Measurements from ENCODE around the gene PPM1G. TPM values are rescaled to one million over a fixed set of nuclear protein-coding genes. Genes with fewer than 3 reads are reported as not detected.
"Not testable (repeated sequence)": the region's sequence is repeated elsewhere in the genome, so short reads cannot be mapped to it uniquely, and the experiment has no call there.

The PPM1G gene, protein sequence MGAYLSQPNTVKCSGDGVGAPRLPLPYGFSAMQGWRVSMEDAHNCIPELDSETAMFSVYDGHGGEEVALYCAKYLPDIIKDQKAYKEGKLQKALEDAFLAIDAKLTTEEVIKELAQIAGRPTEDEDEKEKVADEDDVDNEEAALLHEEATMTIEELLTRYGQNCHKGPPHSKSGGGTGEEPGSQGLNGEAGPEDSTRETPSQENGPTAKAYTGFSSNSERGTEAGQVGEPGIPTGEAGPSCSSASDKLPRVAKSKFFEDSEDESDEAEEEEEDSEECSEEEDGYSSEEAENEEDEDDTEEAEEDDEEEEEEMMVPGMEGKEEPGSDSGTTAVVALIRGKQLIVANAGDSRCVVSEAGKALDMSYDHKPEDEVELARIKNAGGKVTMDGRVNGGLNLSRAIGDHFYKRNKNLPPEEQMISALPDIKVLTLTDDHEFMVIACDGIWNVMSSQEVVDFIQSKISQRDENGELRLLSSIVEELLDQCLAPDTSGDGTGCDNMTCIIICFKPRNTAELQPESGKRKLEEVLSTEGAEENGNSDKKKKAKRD
- 10 to 100 TPM; 38.8 to 41.6 TPM for total RNA-seq
- long read RNA-seq, donor 1, transcript PPM1G-201 (10 exons, 2,311 nt): major isoform, 32 of 42 reads
- long read RNA-seq, donor 1, partial matches to known transcripts: 9 of 42 reads
- long read RNA-seq, donor 1, other reads (novel, unspliced or antisense): 1 of 42 reads
- long read RNA-seq, donor 2, transcript PPM1G-201 (10 exons, 2,311 nt): major isoform, 277 of 366 reads
- long read RNA-seq, donor 2, partial matches to known transcripts: 61 of 366 reads
- long read RNA-seq, donor 2, other reads (novel, unspliced or antisense): 28 of 366 reads

DNA sequence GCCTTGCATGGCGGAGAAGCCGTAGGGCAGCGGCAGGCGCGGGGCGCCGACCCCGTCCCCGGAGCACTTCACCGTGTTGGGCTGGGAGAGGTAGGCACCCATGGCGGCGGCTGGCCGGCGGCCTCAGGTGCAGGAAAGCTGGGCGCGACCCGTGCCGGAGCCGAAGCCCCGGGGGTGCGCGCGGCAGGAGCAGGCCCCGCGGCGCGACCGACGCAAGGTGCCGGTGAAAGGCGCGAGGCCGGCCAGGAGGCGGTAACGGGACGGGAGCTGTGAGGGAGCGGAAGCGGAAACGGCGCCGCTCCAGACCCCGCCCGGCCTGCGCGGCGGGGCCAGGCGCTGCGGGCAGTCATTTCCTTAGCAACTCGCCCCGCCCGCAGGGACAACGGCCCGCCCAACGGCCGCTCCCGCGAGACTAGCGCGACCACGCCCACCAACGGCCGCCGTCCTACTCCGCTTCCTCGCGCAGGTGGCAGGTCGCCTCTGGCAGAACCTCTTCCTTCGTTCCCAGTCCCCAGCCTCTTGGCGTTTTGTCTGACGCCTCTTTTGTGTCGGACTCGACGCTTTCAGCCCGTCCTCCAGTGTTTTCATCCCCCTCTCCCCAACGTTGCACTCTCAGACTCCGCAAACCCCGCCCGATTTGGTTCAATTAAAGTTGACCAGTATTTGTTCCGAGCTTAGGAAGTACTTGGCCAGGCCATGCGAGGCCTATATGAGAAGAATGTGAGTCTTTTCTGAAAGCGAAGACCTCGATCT, at the start of gene PPM1G:
PPM1G (minus strand) TSS at position 271 of the 753 bp plus-strand sequence; CDS start at position 102, 169 bp downstream.
- peak; percentile 98 for DNase-seq (ENCODE audit: low spot score)
- intact Hi-C loops (cut with DNase I): no loop called here

DNA sequence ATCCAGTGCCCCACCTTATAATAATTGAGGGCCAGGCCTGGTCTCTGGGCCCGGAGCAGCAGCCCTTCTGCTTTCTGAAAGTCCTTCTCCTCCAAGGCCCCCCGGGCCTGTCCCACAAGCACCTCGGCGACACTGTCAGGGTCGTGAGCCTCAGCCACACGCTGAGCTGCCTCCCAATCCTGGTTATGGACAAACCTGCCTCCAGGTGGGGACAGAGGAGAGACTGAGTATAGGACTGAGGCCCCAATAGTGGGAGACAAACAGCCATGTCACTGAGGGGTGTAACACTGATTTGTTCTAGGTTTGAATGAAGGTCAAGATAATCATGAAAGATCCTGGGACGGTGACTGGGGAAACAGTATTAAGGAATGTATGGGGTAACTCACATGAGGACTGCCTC, 44.6 kb upstream of the PPM1G start:
- no peak for DNase-seq (ENCODE audit: low spot score)
- intact Hi-C loops (cut with DNase I): no loop called here

DNA sequence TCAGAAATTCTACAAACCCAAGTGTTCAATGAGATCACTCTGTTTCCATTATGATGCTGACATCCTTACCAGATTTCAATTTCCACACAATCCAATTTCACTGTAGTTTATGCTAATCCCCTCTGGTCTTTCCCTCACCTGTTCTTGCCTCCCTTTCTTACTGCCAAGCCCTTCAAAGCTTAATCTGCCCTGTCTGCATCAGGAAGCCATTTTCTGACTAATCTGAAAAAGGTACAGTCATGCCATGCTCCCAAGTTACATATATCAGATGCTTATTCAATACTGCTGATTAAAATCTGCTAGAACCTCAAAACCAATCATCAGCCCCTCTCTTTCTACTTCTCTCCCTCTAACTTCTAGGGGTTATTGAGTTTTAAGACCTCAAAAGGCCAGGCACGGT, 41.7 kb upstream of the PPM1G start:
- no peak for DNase-seq (ENCODE audit: low spot score)
- intact Hi-C loops (cut with DNase I): no loop called here

DNA sequence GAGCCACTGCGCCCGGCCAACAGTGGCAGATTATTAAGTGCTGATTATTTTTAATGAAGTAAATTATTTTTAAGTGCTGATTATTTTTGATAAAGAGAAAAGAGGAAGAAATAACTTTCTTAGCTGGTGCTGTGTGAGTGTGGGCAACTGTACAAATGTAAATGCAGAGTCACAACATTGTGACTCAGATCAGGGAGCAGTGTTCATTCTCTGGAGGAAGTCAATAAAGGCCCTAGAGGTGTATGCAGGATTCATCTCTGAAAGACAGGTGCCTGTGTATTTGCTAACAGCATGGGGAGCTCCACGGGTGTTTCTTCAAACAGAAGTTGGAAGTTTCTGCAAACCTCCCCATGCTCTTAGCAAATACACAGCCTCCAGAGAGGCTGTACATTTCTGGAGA, 39.0 kb upstream of the PPM1G start:
- intact Hi-C loops (cut with DNase I): no loop called here
- no peak for DNase-seq (ENCODE audit: low spot score)

DNA sequence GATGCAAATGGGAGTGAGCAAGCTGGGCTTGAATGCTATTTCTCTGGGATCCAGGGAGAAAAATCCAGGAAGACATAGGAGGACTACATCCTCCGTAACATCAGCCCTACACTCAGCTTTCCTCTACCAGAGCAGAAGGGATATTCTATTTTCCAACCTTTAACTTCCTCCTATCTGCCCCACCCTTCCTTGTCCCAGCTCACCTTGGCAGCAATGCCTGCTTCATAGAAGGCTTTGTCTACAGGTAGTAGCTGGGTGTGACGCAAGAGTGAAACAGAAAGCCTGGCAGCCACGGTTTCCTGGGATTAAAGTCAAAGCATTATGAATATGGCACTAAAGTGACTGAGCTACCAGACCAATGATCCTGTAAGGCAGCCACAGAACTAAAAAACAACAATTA, 36.7 kb upstream of the PPM1G start:
- intact Hi-C loops (cut with DNase I): no loop called here

DNA sequence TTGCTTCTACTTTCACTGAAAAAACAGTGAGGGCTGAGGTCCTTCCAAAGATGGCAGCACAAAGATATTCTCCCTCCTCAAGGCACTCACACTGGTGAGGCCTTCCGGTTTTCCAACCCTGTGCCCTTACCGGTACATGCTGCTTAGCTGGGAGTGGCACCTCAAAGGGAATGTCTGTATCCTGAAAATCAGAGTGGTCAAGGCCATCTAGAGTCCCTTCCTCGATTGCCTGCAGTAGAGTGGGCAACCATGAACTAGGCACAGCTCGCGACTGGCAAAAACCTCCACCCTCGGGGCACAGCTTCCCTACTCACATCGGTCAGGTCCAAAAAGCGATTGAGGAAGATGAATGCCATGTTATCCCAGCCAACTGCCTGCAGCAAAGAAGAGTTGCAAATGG, 36.2 kb upstream of the PPM1G start:
- intact Hi-C loops (cut with DNase I): no loop called here
- DNase-seq (ENCODE audit: low spot score): no peak

More for the DNA sequence above, 36.7 kb upstream of the PPM1G start:
- no peak for DNase-seq (ENCODE audit: low spot score)

DNA sequence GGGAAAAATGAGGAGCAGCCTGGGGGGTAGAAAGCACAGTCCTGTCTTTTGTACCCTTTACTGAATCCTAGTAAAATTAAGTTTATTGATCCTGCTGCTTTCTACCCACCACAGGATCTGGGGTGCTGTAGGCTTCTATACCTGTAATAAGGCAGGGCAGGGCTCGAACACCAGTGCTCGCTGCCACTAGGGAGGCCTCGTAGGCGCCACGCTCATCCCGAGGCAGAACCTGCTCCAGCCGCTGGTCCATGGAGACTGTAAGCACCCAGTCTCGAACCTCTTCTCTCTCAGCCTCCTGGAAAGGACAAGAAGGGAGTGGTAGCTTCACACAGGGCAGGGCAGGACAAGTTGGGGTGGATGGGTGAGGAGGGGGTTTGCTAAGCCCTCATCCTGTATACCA, 35.8 kb upstream of the PPM1G start:
- intact Hi-C loops (cut with DNase I): no loop called here
- no peak for DNase-seq (ENCODE audit: low spot score)

DNA sequence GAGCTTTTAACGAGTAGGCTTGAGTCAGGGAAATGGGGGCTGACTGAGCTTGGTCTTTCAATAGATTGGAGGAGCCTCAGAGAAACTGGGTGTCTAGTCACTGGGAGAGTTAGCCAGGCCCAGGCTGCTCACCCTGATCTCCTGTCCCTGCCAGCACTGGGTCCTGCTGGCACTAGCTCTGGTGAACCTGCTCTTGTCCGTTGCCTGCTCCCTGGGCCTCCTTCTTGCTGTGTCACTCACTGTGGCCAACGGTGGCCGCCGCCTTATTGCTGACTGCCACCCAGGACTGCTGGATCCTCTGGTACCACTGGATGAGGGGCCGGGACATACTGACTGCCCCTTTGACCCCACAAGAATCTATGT, 33.5 kb upstream of the PPM1G start:
- no peak for DNase-seq (ENCODE audit: low spot score)
- intact Hi-C loops (cut with DNase I): no loop called here

DNA sequence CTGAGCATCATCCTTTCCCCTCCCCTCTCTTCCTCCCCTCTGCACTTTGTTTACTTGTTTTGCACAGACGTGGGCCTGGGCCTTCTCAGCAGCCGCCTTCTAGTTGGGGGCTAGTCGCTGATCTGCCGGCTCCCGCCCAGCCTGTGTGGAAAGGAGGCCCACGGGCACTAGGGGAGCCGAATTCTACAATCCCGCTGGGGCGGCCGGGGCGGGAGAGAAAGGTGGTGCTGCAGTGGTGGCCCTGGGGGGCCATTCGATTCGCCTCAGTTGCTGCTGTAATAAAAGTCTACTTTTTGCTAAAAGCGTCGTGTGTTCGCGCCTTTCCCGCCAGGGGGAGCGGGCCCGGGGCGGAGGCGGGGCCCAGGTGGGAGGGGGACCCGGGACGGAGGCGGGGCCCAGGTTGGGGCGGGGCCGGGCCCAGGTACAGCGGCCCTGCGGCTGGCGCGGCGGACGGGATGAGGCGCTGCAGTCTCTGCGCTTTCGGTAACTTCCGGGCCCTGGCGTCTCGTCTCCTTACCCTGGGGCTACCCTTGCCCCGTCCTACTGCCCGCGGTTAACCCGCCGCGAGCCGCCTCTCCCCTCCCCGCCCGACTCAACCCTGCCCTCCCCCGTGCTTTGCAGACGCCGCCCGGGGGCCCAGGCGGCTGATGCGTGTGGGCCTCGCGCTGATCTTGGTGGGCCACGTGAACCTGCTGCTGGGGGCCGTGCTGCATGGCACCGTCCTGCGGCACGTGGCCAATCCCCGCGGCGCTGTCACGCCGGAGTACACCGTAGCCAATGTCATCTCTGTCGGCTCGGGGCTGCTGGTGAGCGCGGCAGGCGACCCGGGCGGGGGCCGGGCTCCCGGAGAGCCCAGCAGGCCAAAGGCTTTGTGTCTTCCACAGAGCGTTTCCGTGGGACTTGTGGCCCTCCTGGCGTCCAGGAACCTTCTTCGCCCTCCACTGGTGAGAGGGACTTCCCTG, 32.8 kb upstream of the PPM1G start, which contains the start of gene KRTCAP3:
KRTCAP3 (plus strand) TSS at position 424 of the 962 bp plus-strand sequence; CDS start at position 456, 32 bp downstream.
- DNase-seq (ENCODE audit: low spot score): peak; percentile 57
- intact Hi-C loops (cut with DNase I): no loop called here

DNA sequence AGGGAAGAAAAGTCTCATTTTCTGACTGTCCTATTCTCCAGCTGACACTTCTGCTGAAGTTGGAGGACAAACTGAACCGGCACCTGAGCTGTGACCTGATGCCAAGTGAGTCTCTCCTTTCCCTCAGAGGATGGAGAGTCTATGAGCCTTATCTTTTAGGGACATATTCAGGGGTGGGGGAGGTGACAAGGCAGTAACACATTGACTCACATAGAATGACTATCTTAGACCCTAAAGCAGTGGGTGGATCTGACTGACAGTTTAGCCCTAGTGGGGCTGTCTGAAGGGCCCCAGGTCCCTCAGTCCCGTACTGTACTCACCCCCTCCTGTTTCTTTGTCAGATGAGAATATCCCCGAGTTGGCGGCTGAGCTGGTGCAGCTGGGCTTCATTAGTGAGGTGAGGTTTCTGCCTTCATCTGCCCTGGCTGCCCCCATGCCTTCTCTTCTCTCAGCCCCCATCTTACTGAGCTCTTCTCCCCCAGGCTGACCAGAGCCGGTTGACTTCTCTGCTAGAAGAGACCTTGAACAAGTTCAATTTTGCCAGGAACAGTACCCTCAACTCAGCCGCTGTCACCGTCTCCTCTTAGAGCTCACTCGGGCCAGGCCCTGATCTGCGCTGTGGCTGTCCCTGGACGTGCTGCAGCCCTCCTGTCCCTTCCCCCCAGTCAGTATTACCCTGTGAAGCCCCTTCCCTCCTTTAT, 32.0 kb upstream of the PPM1G start:
- peak; percentile 52 for DNase-seq (ENCODE audit: low spot score)
- intact Hi-C loops (cut with DNase I): no loop called here

DNA sequence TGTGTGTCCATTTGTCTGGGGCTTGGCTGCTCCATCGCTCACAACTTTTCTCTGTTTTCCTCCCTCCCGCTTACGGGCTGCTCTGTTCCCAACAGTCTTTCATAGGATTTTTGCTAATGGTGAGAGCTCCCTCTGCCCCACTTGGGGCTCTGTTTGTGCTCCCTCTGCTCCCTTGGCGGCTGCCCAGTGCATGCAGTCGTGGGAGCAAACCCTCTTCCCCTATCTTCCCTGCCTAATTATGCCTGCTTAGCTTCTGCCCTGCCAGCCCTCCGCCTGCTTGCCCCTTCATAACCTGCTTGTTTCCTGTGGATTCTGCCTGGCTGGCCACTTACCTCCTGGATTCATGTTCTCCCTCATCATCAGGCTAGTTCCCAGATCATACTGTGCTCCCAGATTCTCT, 26.2 kb upstream of the PPM1G start:
- no peak for DNase-seq (ENCODE audit: low spot score)
- intact Hi-C loops (cut with DNase I): no loop called here

DNA sequence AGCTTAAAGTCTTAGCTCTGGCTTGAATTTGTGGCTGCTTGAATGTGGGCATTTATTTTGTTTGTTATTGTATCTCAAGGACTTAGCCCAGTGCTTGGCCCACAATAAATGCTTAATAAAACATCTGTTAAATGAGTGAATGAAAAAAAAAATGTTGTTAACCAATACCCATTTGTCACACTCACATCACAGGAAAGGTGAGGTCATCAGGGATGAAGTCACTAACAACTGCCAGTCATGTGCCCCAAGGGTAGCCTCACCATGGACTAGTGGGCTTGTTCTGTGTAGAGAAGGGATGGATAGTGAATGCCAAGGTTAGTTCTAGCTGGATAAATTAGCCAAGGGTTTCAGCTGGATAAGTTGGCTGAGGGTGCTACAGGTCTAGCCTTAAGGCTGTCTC, 22.0 kb upstream of the PPM1G start:
- DNase-seq (ENCODE audit: low spot score): no peak
- intact Hi-C loops (cut with DNase I): no loop called here

DNA sequence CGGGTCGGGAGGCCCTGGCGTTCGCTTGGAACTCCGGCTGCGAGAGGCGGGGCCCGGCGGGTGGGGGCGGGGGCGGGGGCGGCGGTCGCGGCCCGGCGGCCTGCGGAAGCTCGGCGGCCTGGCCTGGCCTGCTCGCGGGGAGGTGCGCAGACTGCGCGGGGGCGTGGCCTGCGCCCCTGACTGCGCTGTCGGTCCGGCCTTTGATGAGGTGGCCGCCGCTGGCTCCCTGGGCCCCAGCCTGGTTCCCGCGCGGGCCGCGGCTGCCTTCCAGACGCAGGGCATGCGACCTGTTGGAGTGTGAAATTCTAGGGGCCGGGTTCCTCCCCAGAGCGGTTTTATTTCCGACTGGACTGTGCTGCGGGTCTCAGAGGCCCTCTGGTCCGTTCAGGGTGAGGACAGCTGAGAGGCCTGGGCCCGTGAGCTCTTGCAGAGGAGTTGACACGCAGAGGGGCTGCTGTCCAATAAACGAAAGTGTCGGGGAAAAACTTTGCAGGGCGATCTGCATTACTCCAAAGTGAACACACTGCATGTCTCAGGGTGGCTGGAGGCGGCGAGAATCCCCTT, 19.7 kb upstream of the PPM1G start:
- intact Hi-C loops (cut with DNase I): no loop called here
- peak; percentile 95 for DNase-seq (ENCODE audit: low spot score)

DNA sequence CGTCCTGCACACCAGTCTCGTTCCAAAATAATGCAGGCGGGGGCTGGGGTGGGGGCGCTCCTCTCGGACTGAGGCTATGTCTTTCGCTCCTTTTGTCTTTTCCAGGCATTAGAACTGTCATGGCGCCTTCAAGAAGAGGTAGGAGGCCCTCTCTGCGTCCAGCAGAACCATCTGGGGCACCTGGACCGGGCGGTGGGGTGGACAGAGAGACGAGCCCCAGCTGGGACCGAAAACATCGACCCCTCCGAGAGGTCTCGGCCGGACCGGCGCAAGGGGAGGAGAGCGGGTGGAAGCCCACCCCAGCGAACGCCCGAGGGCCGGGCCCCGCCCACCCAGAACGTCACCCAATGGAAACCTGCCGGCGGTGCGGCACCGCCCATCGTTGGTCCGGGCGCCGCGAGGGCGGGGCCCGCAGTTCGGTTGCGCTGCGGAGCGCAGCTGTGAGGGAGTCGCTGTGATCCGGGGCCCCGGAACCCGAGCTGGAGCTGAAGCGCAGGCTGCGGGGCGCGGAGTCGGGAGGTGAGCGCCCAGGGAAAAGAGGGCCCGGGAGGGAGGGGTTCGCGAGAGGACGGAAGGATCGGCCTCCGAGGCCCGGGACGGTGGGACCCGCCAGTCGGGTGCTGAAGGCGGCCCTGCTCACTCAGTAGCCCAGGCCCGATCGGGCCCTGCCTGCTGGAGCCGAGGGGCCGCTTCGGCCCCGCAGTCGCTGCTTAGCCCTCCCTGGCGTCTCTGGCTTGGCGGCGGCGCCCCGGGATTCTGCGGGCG, 19.0 kb upstream of the PPM1G start, which contains the start of gene NRBP1:
NRBP1 (plus strand) TSS at position 419 of the 765 bp plus-strand sequence. CDS start 4,643 bp downstream, outside the sequence.
- peak; percentile 96 for DNase-seq (ENCODE audit: low spot score)
- intact Hi-C loops (cut with DNase I): no loop called here

DNA sequence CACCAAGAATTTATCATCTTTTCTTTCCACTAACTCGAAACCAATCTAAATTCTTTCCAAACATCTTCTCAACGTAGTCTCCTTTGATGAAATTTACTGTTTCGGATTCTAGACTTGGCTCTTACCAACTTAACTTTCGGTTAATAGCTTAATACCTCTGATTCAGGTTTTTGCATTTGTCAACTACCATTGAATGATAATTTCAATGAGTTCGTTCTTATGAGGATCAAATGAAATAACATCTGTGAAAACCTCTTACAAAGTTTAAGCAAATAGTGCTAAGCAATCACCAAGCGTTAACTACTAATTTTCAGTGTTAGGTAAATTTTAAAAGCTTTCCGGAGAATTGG, 18.4 kb upstream of the PPM1G start:
- DNase-seq (ENCODE audit: low spot score): no peak
- intact Hi-C loops (cut with DNase I): no loop called here

DNA sequence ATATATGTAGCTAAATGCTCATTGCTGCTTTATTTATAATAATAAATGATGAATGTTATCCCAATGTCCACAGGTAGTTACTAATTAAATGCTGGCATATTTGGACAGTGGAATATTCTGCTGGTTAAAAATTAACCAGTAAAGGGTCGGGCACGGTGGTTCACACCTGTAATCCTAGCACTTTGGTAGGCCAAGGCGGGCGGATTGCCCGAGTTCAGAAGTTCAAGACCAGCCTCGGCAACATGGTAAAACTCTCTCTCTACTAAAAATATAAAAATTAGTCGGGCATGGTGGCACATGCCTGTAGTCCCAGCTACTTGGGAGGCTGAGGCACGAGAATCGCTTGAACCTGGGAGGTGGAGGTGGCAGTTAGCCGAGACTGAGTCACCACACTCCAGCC, 15.6 kb upstream of the PPM1G start:
- intact Hi-C loops (cut with DNase I); DNase-seq (ENCODE audit: low spot score): not testable (repeated sequence)

DNA sequence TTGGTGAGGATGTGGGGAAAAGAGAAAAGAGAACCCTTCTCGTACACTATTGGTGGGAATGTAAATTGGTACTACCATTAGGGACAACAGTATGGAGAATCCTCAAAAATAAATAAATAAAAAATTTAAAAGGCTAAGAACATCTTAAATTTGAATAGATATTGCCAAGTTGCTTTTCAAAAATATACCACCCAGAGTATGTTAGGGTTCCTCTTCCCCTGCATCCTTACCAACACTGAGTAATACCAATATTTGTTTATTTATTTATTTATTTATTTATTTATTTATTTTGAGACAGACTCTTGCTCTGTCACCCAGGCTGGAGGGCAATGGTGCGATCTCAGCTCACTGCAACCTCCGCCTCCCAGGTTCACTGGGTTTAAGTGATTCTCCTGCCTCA, 13.6 kb upstream of the PPM1G start:
- no peak for DNase-seq (ENCODE audit: low spot score)
- intact Hi-C loops (cut with DNase I): no loop called here
